ENCODE data around the gene AMZ2.

The AMZ2 gene

DNA sequence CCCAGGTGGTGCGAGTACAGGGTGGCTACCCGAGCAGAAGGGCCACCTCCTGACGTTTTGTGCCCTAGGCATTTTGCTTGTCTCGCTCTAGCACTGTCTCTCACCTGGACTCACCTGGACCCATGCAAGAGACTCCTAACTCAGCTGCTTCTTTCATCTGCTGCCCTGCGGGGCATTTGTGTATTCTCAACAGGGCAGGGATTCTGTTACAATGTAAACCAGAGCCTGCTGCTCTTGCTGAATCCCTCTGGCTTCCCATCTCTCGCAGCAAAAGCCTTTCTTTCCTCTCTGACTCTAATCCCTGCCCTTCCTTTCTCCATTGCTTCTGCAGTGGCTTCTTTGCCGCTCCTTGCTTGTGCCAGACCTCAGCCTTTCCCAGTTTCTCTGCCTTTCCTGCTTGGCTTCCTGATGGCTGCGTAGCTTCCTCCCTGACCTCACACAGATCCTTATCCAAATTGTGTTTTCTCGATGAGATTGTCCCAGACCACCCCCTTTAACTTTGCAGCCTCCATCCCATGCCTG lies 53.7 kb downstream of the AMZ2 start:
- no peak overlapping the region for H3K27ac ChIP-seq
- TF ChIP-seq, protein P1, sequence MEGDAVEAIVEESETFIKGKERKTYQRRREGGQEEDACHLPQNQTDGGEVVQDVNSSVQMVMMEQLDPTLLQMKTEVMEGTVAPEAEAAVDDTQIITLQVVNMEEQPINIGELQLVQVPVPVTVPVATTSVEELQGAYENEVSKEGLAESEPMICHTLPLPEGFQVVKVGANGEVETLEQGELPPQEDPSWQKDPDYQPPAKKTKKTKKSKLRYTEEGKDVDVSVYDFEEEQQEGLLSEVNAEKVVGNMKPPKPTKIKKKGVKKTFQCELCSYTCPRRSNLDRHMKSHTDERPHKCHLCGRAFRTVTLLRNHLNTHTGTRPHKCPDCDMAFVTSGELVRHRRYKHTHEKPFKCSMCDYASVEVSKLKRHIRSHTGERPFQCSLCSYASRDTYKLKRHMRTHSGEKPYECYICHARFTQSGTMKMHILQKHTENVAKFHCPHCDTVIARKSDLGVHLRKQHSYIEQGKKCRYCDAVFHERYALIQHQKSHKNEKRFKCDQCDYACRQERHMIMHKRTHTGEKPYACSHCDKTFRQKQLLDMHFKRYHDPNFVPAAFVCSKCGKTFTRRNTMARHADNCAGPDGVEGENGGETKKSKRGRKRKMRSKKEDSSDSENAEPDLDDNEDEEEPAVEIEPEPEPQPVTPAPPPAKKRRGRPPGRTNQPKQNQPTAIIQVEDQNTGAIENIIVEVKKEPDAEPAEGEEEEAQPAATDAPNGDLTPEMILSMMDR (IDR thresholded peaks at IDR 0.05): no peak
- no peak for TF ChIP-seq ZFX (IDR thresholded peaks at IDR 0.05; ENCODE audit: borderline replicate concordance)

DNA sequence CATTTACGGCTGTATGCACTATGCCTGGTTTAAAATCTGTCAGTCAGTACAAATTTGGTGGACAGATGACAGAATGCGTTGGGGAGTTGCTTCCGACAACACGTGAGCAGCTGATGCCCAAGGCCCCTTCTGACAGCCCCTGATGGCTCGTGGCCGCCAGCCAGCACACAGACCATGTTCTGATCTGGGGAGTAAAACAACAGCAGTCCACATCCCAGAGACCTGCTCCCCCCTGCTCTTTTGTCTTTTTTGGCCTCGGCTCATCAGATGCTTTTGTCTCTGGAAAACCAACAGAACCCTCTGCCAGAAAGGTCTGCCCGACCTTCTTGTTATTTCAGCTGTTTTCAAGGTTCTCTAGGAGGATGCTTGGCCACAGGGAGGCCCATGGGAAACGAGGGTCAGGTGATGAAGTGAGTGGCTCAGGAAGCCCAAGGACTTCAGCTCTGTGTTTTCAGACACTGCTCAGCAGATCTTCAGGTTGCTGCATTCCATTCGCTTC lies 54.3 kb downstream of the AMZ2 start:
- no peak overlapping the region for H3K27ac ChIP-seq
- TF ChIP-seq ZFX (IDR thresholded peaks at IDR 0.05; ENCODE audit: borderline replicate concordance): no peak
- TF ChIP-seq, protein P1 (IDR thresholded peaks at IDR 0.05): no peak

DNA sequence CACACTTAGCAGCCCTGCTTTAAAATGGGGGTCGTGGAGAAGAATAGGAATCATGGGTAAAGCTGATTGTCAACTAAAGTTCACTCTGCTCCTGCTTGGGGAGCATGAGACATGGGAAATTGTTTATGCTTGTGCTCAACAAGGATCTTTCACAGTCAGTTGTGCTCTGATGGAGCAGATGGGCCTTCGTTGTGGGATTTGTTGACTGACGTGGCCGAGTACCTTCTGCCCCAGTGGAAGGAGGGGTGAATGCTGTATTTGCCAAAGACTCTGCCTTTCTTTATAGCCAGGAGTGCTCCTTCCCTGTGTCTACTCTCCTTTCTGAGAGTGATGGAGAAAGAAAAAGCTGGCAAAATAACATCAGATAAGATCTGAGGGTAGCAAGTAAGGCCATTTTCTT lies 54.8 kb downstream of the AMZ2 start:
- TF ChIP-seq, protein P1 (IDR thresholded peaks at IDR 0.05): no peak
- no peak for TF ChIP-seq ZFX (IDR thresholded peaks at IDR 0.05; ENCODE audit: borderline replicate concordance)
- H3K27ac ChIP-seq: no peak overlapping the region

DNA sequence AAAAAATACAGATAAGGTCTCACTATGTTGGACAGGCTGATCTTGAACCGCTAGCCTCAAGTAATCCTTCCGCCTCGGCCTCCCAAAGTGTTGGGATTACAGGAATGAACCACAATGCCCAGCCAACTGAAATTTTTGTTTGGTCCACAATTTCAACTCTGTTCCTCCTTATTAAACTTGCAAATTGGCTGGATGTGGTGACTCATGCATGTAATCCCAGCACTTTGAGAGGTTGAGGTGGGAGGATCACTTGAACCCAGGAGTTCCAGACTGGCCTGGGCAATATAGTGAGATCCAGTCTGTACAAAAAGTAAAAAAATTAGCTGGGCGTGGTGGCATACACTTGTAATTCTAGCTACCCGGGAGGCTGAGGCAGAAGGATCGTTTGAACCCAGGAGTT lies 56.9 kb downstream of the AMZ2 start:
- no peak overlapping the region for H3K27ac ChIP-seq
- TF ChIP-seq, protein P1 (IDR thresholded peaks at IDR 0.05): no peak
- no peak for TF ChIP-seq ZFX (IDR thresholded peaks at IDR 0.05; ENCODE audit: borderline replicate concordance)

DNA sequence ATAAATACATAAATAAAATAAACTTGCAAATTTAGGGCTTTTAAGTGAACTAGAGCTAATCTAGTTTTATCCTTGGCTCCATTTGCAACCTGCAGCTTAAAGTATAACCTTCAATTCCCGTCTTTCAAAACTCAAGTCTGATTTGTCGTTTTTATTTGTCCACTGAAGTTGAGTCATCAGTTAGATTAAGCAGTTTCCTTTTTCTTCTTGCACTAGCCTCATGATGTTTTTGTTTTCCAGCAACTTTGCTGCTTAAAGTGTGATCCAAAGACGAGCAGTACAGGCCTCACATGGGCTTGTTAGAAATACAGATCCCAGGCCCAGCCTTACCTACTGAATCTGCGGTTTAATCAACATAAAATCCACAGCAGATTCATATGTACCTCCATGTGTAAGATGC lies 57.3 kb downstream of the AMZ2 start:
- no peak overlapping the region for H3K27ac ChIP-seq
- TF ChIP-seq ZFX (IDR thresholded peaks at IDR 0.05; ENCODE audit: borderline replicate concordance): no peak
- TF ChIP-seq, protein P1 (IDR thresholded peaks at IDR 0.05): no peak
